Stimulated activated naive CD4-positive, alpha-beta T cell treated with Interleukin-2 at 50 U/mL for 16 hours (primary cell): ENCODE data around the gene SPATA25.
A peak's percentile ranks its signal among the peaks of the same experiment; 100 is the strongest.
"Not testable (repeated sequence)": the region's sequence is repeated elsewhere in the genome, so short reads cannot be mapped to it uniquely, and the experiment has no call there.

Experiments
- DNase-seq: peaks from one replicate; lab custom pipeline; 2025; lab: John Stamatoyannopoulos, UW

SPATA25 gene, protein sequence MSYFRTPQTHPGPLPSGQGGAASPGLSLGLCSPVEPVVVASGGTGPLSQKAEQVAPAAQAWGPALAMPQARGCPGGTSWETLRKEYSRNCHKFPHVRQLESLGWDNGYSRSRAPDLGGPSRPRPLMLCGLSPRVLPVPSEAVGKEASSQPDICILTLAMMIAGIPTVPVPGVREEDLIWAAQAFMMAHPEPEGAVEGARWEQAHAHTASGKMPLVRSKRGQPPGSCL

DNA sequence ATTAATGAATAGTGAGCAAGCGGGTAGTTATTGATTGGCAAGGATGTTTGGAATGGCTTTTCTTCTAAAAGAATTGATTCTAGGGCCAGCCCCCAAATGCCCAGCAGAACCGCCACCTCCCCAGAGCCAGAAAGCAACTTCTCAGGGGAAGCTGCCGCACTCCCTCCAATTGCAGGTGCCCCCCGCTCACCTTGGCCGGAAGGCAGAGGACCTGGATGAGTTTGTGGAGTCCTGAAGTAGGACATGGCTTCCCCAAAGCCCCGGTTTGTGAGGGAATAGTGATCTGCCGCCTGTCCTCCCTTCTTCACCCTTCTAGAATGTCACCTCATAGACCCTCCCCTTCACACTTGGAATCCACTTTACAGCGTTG lies at the start of gene SPATA25:
SPATA25 (minus strand) TSS at position 277 of the 370 bp plus-strand sequence; CDS start at position 245, 32 bp downstream.
- no peak for DNase-seq

DNA sequence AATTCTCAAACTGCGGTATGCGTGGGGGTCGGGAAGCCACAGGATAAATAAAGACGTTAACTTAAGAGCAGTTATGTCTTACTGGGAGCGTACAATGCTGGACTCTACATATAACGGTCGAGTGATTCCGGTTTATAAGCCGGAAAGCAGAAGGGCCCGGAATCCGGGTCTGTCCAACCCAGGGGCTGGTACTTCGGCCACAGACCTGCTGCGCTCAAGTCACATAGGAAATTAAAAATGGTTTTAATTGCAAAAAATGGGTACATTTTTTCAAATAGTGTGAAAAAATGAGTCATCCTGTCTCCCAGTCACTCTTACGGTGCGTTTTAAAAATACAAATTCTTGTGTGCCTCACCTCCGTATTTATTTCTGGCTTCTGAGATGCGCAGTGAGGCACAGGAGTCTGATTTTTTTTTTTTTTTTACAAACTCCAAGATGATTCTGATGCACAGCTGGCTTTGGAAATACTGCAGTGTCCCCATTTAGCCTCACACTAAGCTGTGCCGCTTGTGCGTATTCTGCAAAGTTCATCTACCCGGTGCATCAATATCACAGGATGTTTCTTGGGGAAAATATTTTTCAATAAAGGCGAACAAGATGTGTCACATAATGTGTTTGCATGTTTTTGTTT lies 48.1 kb upstream of the SPATA25 start:
- DNase-seq = no peak

DNA sequence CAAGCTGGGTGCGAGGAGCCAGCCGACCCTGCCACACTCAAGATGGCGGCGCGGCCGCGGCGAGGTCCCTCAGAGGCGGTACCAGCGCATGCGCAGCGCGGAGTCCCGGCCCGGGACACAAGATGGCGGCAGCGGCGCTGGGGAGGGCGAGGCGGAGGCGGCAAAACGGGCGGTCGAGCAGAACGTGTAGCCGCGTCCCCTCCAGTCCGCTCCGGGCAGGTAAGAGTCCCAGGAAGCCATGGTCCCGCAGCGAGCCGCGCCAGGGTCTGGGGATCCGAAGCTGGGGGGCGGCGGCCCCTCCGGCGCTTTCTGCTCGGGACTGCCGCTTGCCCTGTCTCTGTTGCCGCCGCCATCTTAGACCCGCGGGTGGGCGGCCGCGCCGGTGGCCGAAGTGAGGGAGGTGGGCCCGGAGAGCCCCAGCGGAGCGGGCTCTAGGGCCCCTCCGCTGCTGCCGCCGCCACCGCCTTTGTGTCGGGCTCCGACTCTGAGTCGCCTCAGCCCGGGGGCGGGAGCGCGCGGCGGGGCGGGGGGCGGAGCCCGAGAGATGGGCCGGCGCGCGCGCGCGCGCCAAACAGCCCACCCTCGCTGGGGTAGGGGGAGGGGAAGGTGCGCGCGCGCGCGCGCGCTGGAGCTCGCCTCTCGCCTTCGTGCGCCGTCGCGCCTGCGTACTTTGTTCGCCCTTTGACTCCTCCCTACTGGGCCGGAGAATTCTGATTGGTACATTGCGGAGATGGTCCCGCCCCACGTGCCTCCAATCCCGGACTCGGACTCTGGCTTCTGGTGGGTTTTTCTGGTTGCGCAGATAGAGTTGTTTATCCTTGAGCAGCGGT lies 47.4 kb upstream of the SPATA25 start, which contains the start of gene PCIF1:
PCIF1 (plus strand) TSS at position 98 of the 830 bp plus-strand sequence. CDS start 4,317 bp downstream, outside the sequence.
- DNase-seq = peak; percentile 92

DNA sequence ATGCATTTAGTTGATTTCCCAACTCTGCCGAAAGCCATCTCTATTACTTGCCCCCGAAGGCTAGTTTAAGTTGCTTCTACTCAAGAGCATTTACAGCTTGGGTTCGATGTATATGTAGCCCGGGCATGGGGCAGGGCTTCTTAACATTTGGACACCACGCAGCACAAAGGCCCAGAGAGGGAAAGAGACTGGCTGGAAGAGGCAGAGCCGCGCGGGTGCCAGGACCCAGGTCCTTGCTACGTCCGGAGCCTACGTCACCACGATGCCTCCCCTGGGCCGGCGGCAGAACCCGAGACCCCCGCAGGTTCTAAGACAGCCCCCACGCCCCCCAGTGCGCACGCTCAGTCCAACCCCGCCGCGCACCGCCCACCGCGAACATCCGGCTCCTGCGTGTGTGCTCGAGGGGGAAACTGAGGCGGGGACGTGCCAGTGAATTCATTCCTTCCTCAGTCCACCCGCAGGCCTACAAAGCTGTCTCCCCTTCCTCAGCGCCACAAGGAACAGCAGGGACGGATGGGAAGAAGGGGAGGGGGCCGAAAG lies 46.7 kb upstream of the SPATA25 start:
- peak; percentile 64 for DNase-seq

DNA sequence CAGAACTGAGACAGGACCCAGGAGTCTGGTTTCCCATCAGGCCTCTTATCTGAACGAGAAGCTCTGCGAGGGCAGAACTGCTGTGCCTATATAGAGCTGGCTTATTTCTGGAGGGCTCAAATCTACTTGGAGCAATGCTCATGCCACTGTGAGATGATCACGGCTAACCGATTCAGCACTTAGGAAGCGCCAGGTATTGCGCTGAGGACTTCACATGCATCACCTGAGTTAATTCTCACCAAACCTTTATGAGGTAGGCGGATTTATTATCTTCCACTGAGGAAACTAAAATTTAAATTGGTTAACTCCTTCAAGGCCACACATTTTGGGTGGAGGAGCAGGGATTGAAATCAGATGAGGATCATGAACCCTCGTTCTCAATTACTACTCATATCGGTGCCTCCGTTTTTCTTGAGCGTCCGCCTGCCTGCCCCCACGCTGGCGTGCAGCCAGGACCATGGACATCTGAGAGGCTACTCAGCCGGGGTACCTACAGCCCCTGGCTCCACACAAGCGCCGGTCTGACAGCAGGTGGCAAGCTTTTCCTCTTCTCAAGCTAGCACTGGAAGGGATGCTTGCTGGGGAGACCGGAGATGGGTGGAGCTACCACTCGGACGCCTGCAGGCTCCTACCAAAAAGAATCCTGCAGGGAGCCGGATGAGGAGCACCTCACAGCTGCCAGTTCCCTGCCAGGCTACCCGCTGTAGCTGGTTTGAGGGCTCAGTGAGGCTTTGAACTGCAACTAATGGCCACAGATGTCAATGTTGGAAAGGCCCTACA lies 46.0 kb upstream of the SPATA25 start:
- DNase-seq = peak; percentile 36

DNA sequence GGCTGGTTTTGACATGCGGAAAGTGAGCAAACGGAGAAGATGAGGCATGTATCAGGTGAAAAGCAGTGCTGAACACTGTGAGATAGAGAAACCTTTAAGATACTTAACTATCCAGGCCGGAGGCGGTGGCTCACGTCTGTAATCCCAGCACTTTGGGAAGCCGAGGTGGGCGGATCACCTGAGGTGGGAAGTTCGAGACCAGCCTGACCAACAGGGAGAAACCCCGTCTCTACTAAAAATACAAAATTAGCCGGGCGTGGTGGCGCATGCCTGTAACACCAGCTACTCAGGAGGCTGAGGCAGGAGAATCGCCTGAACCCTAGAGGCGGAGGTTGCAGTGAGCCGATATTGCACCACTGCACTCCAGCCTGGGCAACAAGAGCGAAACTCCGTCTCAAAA lies 44.3 kb upstream of the SPATA25 start:
- DNase-seq = not testable (repeated sequence)

DNA sequence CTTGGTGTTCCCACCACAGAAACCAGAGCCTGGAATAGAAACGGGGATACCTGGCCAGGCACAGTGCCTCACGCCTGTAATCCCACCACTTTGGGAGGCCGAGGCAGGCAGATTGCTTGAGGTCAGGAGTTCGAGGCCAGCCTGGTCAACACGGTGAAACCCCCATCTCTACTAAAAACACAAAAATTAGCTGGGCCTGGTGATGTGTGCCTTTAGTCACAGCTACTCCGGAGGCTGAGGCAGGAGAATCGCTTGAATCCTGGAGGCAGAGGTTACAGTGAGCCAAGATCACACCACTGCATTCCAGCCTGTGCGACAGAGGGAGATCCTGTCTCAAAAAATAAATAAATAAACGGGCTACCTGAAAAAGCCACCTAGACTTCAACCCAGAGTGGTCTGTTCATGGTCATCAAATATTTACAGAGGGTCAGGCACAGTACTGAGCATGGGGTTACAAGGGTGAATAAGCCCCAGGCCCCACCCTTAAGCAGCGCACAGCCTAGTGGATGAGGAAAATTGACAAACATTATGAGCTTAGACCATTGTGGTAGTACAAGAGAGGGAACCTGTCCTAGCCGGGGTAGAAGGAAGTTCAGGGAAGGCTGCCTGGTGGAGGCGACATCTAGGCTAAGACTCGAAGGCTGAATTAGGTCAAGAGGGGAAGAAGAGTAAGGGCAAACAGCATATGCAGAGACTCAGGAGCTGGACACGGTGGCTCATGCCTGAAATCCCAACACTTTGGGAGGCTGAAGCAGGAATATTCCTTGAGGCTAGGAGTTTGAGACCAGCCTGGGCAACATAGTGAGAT lies 39.9 kb upstream of the SPATA25 start:
- no peak for DNase-seq

DNA sequence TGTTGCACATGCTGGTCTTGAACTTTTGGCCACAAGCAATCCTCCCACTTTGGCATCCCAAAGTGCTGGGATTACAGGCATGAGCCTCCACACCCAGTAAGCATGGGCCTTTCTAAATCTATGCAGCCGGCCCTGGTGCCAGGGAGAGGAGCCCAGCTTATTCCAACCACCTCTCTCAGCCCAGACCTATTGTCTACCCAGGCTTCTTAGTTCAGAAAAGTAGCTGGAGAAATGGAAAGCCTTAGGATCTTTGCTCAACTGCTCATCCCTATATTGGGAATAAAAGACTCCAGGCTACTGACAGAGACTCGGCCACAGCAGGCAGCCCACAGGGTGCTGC lies 39.3 kb upstream of the SPATA25 start:
- no peak for DNase-seq

DNA sequence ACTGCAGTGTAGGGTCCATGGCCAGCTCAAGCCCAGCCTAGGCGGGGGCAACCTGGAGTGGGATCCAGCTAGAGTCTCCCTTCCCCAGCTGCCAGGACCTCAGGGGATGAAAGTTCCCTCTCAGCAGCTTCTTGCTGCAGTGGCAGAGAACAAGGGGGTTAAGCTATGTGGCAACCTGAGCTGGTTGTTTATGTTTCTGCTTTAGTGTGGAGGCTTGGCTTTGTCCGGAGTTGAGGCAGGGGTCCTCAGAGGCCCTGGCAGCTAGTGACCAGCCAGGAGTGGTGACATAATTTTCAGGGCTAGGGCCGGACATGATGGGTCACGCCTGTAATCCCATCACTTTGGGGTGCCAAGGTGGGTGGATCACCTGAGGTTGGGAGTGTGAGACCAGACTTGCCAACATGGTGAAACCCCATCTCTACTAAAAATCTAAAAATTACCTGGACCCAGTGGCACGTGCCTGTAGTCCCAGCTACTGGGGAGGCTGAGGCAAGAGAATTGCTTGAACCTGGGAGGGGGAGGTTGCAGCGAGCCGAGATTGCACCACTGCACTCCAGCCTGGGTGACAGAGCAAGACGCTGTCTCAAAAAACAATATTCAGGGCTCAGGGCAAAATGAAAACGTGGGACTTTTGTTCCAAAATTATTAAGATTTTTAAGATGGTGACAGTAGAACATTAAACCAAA lies 38.5 kb upstream of the SPATA25 start:
- no peak for DNase-seq

DNA sequence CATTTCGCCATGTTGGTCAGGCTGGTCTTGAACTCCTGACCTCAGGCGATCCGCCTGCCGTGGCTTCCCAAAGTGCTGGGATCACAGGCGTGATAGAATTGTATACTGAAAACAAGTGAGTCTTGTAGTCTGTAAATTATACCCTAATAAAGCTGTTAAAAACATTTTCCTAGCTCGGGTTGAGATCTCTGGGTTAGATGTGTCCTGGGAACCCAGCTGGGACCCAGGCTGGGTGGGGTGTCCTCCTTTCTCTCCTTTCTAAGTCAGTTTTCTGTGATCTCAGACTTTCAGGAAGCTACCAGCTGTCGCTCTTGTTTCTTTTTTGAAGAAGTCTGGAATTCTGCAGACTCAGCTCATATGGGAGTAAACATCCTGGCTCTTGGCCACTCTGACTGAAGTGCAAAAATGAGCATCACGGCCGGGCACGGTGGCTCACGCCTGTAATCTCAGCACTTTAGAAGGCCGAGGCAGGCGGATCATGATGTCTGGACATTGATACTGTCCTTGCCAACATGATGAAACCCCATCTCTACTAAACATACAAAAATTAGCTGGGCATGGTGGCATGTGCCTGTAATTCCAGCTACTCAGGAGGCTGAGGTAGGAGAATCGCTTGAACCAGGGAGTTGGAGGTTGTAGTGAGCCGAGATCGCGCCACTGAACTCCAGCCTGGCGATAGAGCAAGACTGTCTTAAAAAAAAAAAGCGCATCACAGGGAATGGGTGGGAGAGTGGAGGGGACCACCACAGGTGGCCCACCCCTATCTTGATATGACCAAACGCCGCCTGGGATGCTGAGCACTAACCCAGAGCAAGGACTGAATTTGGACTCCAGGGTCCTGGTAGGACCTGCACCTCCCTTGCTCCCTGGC lies 37.2 kb upstream of the SPATA25 start:
- DNase-seq = no peak

DNA sequence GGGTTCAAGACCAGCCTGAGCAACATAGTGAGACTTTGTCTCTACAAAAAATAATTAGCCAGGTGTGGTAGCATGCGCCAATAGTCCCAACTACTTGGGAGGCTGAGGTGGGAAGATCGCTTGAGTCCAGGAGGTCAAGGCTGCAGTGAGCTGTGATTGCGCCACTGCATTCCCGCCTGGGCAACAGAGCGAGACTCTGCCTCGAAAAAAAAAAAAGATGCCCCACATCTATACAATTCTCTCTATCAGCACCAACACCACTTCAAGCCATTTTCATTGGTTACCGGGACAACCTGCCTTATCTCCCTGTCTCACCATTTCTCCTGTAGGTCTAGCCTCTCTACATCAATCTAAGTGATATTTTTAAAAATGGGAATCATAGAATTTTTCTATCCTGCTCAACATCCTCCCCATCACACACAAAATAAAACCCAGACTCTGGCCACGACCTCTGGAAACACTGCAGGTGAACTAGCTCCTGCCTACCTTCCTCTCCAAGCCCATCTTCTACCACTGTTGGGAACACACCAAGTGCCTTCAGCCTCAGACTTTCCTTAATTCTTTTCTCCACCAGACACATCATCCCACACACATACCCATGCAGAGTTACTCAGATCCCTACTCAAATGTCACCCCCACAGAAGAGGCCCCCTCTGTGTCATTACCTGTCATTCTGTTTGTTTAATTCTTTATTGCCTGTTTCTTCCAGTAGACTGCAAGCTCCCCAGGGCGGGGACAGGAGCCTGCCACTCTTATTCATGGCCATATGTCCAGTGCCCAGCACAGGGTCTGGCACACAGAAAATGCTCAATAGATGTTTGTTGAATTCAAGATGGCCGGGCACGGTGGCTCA lies 34.1 kb upstream of the SPATA25 start:
- DNase-seq = no peak

DNA sequence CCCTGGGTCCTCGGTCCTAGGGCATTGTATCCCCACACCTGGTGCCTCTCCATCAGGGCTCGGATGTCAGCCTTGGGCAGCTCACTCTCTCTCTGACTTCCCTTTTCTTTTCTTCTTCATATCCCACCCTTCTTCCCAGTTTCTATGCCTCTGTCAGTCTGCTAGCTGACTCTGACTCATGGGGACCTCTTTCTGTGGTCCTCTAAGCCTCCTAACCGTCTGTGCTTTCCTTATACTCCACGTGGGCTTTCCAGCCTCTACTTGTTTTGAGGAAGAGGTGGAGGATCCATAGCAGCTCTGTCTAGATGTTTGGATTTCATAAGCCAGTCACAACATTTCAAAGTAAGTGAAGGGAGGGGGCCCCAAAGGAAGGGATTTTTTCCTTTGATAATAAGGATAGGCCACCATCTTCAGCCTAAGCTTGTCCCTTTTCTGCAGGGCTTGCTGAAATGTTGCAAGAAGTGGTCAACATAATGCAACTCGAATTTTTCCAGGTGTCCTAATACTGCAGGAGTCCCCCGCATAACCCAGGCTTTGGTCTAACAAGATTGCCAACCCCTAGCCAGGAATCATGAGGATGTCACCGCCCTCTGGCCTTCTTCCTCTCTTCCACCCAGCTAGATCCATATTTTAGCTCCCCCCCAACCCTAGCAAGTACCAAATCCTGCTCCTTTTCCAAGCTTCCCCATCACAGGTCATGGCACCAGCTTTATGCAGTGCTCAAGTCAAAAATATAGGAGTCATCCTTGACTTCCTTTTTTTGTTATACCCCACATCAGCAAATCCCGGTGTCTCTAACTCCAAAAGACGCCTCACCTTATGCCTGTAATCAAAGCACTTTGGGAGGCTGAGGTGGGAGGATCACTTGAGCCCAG lies 33.3 kb upstream of the SPATA25 start:
- DNase-seq = no peak

DNA sequence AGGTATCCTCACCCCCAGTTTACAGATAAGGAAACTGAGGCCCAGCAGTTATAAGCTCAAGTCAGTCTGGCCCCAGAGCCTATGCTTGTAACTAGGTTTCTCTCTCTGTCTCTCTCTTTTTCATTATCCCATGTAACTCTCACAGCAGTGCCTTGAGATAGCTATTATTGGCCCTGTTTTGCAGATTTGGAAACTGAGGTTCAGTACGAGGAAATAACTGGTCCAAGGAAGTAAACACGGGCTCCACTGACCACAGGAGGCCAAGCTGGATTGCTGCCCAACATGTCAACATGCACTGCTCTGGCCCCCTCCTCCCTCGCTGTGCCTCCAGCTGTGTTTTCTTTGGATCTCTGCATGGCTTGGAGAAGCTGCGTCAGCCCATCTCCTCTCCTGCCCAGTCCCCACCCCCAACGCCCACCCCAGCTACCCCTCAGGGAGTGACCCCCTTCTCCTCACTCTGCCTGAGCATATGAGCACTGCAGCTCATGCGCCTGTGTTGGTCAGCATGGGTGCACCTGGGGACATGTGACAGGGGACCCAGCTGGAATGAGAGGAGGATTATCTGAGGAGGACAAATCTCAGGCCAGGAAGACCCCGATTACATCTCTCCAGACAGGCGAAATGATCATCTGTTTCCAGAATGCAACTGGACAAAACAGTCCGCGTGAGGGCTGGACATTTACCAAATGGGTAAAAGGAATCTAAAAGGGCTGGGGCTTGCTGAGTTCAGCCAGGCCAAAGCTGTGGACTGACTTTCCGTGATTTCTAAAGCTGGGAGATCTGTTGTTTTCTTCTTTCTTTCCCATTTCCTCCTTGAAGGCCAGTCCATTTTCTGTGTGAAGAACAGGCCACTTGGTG lies 32.3 kb upstream of the SPATA25 start:
- no peak for DNase-seq

DNA sequence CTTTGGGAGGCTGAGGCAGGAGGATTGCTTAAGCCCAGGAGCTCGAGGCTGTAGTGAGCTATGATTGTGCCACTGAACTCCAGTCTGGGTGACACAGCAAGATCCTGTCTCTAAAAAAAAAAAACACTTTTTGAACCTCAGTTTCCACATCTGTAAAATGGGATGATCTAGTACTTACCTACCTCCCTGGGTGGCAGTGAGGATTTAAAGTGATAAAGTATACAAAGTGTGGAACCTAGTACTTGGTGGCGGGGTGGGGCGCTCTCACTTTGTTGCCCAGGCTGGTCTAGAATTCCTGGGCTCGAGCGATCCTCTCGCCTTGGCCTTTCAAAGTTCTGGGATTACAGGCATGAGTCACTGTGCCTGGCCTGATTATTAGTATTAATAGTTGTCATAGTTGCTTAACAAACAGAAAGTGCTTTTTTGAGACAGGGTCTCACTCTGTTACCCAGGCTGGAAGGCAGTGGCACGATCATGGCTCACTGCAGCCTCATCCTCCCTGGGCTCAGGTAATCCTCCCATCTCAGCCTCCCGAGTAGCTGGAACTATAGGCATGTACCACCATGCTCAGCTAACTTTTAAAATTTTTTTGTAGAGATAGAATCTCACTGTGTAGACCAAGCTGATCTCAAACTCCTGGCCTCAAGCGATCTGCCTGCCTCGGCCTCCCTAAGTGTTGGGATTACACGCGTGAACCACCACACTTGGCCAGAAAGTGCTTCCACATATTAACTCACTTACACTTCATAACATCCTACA lies 31.5 kb upstream of the SPATA25 start:
- no peak for DNase-seq

DNA sequence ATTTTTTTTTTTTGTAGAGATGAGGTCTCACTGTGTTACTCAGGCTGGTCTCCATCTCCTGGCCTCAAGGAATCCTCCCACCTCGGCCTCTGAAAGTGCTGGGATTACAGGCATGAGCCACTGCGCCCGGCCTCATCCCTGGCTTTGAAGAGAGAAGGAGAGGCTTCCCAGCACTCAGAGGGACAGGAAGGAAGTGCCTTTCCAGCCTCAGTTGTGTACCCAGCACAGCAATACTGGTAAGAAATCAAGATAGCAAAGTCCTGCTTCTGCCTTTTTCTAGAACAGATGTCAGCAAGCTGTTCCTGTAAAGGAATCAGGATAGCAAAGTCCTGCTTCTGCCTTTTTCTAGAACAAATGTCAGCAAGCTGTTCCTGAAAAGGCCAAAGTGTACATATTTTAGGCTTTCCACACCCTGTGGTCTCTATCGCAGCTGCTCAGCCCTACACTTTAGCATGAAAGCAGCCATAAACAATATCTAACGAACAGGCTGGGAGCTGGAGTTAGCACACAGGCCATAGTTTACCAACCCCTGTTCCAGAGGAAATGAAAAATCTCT lies 30.8 kb upstream of the SPATA25 start:
- DNase-seq = no peak

DNA sequence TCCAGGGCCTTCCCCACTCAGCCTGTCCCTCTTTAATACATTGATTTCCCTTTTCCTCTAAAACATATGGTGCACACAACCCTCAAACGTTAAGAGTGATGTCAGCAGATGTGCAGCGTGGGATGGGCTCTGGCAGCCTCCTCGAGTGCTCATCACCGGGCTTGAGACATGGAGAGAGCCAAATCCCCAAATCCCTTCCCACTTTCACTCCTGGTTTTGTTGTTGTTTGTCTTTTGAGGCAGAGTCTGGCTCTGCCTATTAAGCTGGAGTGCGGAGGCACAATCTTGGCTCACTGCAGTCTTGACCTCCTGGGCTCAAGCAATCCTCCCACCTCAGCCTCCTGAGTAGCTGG lies 30.3 kb upstream of the SPATA25 start:
- no peak for DNase-seq
